Measurements from ENCODE around the gene MYL3. TPM values are rescaled to one million over a fixed set of nuclear protein-coding genes. Genes with fewer than 3 reads are reported as not detected.

Gene MYL3
- total and polyA plus RNA-seq, 2 of the 4 experiments (the other 2 are of a cell fraction): 0.09 TPM; not detected in 1

GRCh38 chr3:46905661-46906451, 42.6 kb upstream of the MYL3 start:
- Histone ChIP-seq H2BK120ac (ENCODE audit: low read depth, low read length) (no peak overlapping the region), H3K9ac (ENCODE audit: low read depth, low read length) (no peak overlapping the region), H4K20me1 (ENCODE audit: insufficient read depth, low read length) (no peaks in the 10 kb centered on the region), H3K9me3 (ENCODE audit: control insufficient read depth, insufficient read depth, low read length) (no peaks in the 10 kb centered on the region), H3K56ac (ENCODE audit: extremely low read depth, insufficient read depth, low read length) (no peak overlapping the region), H2AFZ (replicated peaks; ENCODE audit: low read length, poor library complexity) (peak overlapping the region; percentile 51), H3K18ac (ENCODE audit: low read depth, low read length) (no peak overlapping the region), H2AK9ac (replicated peaks; ENCODE audit: low read depth, low read length, poor library complexity) (no peak overlapping the region), H3K4me1 (ENCODE audit: control insufficient read depth, insufficient read depth, low read length) (peaks cover 4% of the 10 kb centered on the region; the same call in 1 of the 2 replicates), H3K4me3 (ENCODE audit: insufficient read depth, low read depth, low read length) (no peak overlapping the region), H4K5ac (ENCODE audit: low read depth, low read length) (no peak overlapping the region), H3K4ac (ENCODE audit: low read depth, low read length) (no peak overlapping the region), H2AK5ac (ENCODE audit: low read depth, low read length) (no peak overlapping the region), H2BK5ac (ENCODE audit: low read depth, low read length, poor library complexity, severe bottlenecking) (no peak overlapping the region), H3K27me3 (ENCODE audit: control insufficient read depth, insufficient read depth, low read length) (peaks cover 2% of the 10 kb centered on the region; the same call in 1 of the 2 replicates), H3K79me1 (ENCODE audit: low read depth in 1 of 2, low read length in 2 of 2) (no peaks in the 10 kb centered on the region), H3K4me2 (ENCODE audit: low read depth, low read length) (no peak overlapping the region), H3K23ac (ENCODE audit: low read depth, low read length) (no peak overlapping the region), H3K9me1 (ENCODE audit: insufficient read depth, low read length) (peaks cover 4% of the 10 kb centered on the region; the same call in 1 of the 2 replicates), H4K91ac (ENCODE audit: insufficient read depth, low read depth, low read length) (no peak overlapping the region), H4K8ac (ENCODE audit: low read depth in 2 of 2, low read length in 2 of 2) (no peak overlapping the region), H3K14ac (replicated peaks; ENCODE audit: low read depth, low read length) (no peak overlapping the region), H2BK20ac (ENCODE audit: low read depth, low read length) (no peak overlapping the region), H3K36me3 (ENCODE audit: control insufficient read depth, insufficient read depth, low read length) (no peaks in the 10 kb centered on the region), H2BK15ac (ENCODE audit: low read depth, low read length) (no peak overlapping the region), H3K27ac (ENCODE audit: insufficient read depth, low read length) (no peak overlapping the region)
- ChIA-PET CTCF (no interaction called here), POLR2A (ENCODE audit: unreplicated experiment) (no interaction called here)
- dilution Hi-C loops (cut with HindIII; ENCODE audit: low sequenced_read_pairs, unreplicated experiment) (no loop called here), intact Hi-C loops (cut with micrococcal nuclease) (loop anchor here (5.0 kb wide), 1 partner anchor 419 kb away; no protein-coding TSS in a partner anchor), in situ Hi-C loops (cut with MboI; ENCODE audit: low sequenced_read_pairs) (no loop called here)
- DNase-seq (no peak), ATAC-seq (ENCODE audit: low read depth) (no peak)
- WGBS, 2 experiments (ENCODE audit: extremely low coverage in 2 of 2, insufficient read length in 1 of 2): 77% methylated on average over 8 of the region's 11 CpGs; no CpG with 5 or more reads in 1 of the 2 experiments
- BruUV-seq (replicated peaks): no TSS peak
- TF ChIP-seq FOS (IDR thresholded peaks at IDR 0.05; ENCODE audit: low read depth, low read length): no peak
- TF ChIP-seq CEBPB (IDR thresholded peaks at IDR 0.05; ENCODE audit: low read depth, low read length): no peak
